ENCODE results near the gene ANXA11. TPM values are rescaled to one million over a fixed set of nuclear protein-coding genes. Genes with fewer than 3 reads are reported as not detected.
A peak's percentile ranks its signal among the peaks of the same experiment; 100 is the strongest.
"Not testable (repeated sequence)": the region's sequence is repeated elsewhere in the genome, so short reads cannot be mapped to it uniquely, and the experiment has no call there.

ANXA11 gene
- total RNA-seq, 6 experiments from 2014 or later, result 253 to 361 (median 336) TPM

DNA sequence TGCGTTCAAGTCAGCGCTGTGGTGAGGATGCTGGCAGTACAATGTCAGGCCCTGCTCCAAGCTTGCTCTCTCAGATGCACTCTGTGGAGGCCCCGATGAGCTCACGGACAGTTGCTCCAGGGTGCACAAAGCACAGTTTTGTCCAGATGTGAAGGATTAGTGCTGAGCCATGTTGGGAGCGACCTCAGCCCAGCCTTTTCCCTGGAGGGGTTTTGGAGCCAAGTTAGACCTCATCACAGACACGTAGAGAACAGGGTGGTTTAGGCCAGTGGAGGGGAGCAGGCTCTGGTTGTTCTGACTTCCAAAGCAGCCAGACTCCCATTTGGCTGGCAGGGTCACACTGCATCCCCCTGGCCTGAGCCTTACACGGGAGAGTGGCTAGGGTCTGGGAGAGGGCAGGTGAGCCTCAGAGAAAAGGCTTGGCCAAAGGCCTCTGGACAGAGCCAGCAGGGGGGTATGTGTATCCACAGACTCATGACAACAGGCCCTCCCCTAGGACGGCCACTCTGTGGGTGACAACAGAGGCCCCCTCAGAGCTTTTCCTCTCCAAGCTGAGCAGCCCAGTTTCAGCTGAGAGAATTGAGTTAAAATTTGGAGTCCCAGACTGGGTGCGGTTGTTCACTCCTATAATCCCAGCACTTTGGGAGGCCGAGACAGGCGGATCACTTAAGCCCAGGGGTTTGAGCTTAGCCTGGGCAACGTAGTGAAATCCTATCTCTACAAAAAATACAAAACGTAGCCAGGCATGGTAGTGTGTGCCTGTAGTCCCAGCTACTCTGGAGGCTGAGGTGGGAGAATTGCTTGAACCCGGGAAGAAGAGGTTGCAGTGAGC is 68.1 kb downstream of the ANXA11 start:
- Mint-ChIP-seq H3K4me3 (no peak overlapping the region), H3K36me3 (ENCODE audit: low read depth) (no peaks in the 10 kb centered on the region), H3K27ac (no peak overlapping the region), H3K9me3 (no peaks in the 10 kb centered on the region), H3K4me1 (ENCODE audit: low read depth) (peaks cover 35% of the 10 kb centered on the region), H3K27me3 (ENCODE audit: insufficient read depth) (peaks cover 8% of the 10 kb centered on the region)
- no peak for DNase-seq
- TF ChIP-seq, protein P1, sequence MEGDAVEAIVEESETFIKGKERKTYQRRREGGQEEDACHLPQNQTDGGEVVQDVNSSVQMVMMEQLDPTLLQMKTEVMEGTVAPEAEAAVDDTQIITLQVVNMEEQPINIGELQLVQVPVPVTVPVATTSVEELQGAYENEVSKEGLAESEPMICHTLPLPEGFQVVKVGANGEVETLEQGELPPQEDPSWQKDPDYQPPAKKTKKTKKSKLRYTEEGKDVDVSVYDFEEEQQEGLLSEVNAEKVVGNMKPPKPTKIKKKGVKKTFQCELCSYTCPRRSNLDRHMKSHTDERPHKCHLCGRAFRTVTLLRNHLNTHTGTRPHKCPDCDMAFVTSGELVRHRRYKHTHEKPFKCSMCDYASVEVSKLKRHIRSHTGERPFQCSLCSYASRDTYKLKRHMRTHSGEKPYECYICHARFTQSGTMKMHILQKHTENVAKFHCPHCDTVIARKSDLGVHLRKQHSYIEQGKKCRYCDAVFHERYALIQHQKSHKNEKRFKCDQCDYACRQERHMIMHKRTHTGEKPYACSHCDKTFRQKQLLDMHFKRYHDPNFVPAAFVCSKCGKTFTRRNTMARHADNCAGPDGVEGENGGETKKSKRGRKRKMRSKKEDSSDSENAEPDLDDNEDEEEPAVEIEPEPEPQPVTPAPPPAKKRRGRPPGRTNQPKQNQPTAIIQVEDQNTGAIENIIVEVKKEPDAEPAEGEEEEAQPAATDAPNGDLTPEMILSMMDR (IDR thresholded peaks at IDR 0.05), result no peak

- Mint-ChIP-seq H3K4me3 (peak overlapping the region; percentile 50), H3K27me3 (ENCODE audit: insufficient read depth) (peaks cover 8% of the 10 kb centered on the region), H3K27ac (peak overlapping the region; percentile 74), H3K4me1 (ENCODE audit: low read depth) (peaks cover 44% of the 10 kb centered on the region), H3K36me3 (ENCODE audit: low read depth) (no peaks in the 10 kb centered on the region), H3K9me3 (no peaks in the 10 kb centered on the region)
- TF ChIP-seq, protein P1 (IDR thresholded peaks at IDR 0.05), result no peak
- DNase-seq, result peak; percentile 59
Measured at GRCh38 chr10:80136134-80136571, 69.2 kb downstream of the ANXA11 start.

GRCh38 chr10:80133687-80134086 is 71.7 kb downstream of the ANXA11 start:
- not testable (repeated sequence) for DNase-seq; H3K36me3 Mint-ChIP-seq (ENCODE audit: low read depth); H3K27me3 Mint-ChIP-seq (ENCODE audit: insufficient read depth); H3K9me3 Mint-ChIP-seq
- peaks cover 44% of the 10 kb centered on the region for H3K4me1 Mint-ChIP-seq (ENCODE audit: low read depth)
- H3K27ac Mint-ChIP-seq, result peak overlapping the region; percentile 13; the same call in 1 of the 2 replicates
- H3K4me3 Mint-ChIP-seq, result peak overlapping the region; percentile 85

GRCh38 chr10:80133206-80133605 is 72.1 kb downstream of the ANXA11 start:
- Mint-ChIP-seq H3K9me3 (no peaks in the 10 kb centered on the region), H3K4me3 (peak overlapping the region; percentile 85), H3K36me3 (ENCODE audit: low read depth) (no peaks in the 10 kb centered on the region), H3K27me3 (ENCODE audit: insufficient read depth) (peaks cover 1% of the 10 kb centered on the region; the same call in 1 of the 2 replicates), H3K4me1 (ENCODE audit: low read depth) (peaks cover 43% of the 10 kb centered on the region), H3K27ac (peak overlapping the region; percentile 63)
- DNase-seq, result no peak
- TF ChIP-seq, protein P1 (IDR thresholded peaks at IDR 0.05), result no peak

GRCh38 chr10:80132299-80133139 is 72.8 kb downstream of the ANXA11 start, which contains the start of gene PLAC9:
Gene PLAC9, plus strand, starts transcription at chr10:80132730. Its CDS starts 33 bp downstream, at chr10:80132763.
- Mint-ChIP-seq H3K4me3 (peak within 1 kb of the TSS; percentile 85), H3K36me3 (ENCODE audit: low read depth) (no peaks in the 10 kb centered on the region), H3K27me3 (ENCODE audit: insufficient read depth) (peaks cover 1% of the 10 kb centered on the region; the same call in 1 of the 2 replicates), H3K4me1 (ENCODE audit: low read depth) (peaks cover 39% of the 10 kb centered on the region), H3K9me3 (no peaks in the 10 kb centered on the region), H3K27ac (peak within 1 kb of the TSS; percentile 63)
- no peak for DNase-seq
- TF ChIP-seq, protein P1 (IDR thresholded peaks at IDR 0.05), result no peak

Data from HFFc6 (cell line).